ENCODE results near the gene PDE6A. TPM values are rescaled to one million over a fixed set of nuclear protein-coding genes. Genes with fewer than 3 reads are reported as not detected.

The PDE6A gene
- total and polyA plus RNA-seq, 2 experiments from 2014 or later = 3.6 to 3.9 TPM

DNA sequence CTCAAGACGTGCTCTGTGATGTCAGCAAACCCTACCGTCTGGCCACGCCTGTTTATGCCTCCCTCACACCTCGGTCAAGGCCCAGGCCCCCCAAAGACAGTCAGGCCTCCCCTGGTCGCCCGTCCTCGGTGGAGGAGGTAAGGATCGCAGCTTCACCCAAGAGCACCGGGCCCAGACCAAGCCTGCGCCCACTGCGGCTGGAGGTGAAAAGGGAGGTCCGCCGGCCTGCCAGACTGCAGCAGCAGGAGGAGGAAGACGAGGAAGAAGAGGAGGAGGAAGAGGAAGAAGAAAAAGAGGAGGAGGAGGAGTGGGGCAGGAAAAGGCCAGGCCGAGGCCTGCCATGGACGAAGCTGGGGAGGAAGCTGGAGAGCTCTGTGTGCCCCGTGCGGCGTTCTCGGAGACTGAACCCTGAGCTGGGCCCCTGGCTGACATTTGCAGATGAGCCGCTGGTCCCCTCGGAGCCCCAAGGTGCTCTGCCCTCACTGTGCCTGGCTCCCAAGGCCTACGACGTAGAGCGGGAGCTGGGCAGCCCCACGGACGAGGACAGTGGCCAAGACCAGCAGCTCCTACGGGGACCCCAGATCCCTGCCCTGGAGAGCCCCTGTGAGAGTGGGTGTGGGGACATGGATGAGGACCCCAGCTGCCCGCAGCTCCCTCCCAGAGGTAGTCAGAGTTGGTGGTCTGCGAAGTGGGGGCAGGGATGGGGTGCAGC, 111.3 kb downstream of the PDE6A start:
- no peaks in the 10 kb centered on the region for H3K79me2 ChIP-seq
- TF ChIP-seq EZH2 (IDR thresholded peaks at IDR 0.05; ENCODE audit: borderline replicate concordance) (no peak), EZH2phosphoT487 (IDR thresholded peaks at IDR 0.05; ENCODE audit: low read depth, severe bottlenecking, unreplicated experiment) (no peak)
- TF ChIP-seq, protein P1, sequence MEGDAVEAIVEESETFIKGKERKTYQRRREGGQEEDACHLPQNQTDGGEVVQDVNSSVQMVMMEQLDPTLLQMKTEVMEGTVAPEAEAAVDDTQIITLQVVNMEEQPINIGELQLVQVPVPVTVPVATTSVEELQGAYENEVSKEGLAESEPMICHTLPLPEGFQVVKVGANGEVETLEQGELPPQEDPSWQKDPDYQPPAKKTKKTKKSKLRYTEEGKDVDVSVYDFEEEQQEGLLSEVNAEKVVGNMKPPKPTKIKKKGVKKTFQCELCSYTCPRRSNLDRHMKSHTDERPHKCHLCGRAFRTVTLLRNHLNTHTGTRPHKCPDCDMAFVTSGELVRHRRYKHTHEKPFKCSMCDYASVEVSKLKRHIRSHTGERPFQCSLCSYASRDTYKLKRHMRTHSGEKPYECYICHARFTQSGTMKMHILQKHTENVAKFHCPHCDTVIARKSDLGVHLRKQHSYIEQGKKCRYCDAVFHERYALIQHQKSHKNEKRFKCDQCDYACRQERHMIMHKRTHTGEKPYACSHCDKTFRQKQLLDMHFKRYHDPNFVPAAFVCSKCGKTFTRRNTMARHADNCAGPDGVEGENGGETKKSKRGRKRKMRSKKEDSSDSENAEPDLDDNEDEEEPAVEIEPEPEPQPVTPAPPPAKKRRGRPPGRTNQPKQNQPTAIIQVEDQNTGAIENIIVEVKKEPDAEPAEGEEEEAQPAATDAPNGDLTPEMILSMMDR (IDR thresholded peaks at IDR 0.05; ENCODE audit: poor library complexity) = no peak
- H3K4me1 ChIP-seq (ENCODE audit: insufficient read depth) = peaks cover 2% of the 10 kb centered on the region
- 94% methylated on average over 30 of the region's 30 CpGs for WGBS (ENCODE audit: low lambda C conversion rate, missing lambda C conversion rate)
- no peaks in the 10 kb centered on the region for H3K9me3 ChIP-seq (ENCODE audit: low read depth)
- H4K20me1 ChIP-seq (ENCODE audit: insufficient read depth, poor library complexity, severe bottlenecking) = no peaks in the 10 kb centered on the region
- H3K27me3 ChIP-seq = no peaks in the 10 kb centered on the region
- H2AFZ ChIP-seq = no peak overlapping the region
- no peaks in the 10 kb centered on the region for H3K36me3 ChIP-seq (replicated peaks; ENCODE audit: insufficient read depth, low read depth)
- no peak overlapping the region for H3K4me2 ChIP-seq
- no peak for DNase-seq (ENCODE audit: low spot score)
- no peak overlapping the region for H3K27ac ChIP-seq
- no peak overlapping the region for H3K4me3 ChIP-seq
- no peaks in the 10 kb centered on the region for H3K9me2 ChIP-seq (replicated peaks; ENCODE audit: insufficient read depth)

GRCh38 chr5:149832636-149833035, 112.0 kb downstream of the PDE6A start:
- no peak overlapping the region for H3K4me2 ChIP-seq
- 97% methylated on average over 11 of the region's 12 CpGs for WGBS (ENCODE audit: low lambda C conversion rate, missing lambda C conversion rate)
- no peaks in the 10 kb centered on the region for H3K36me3 ChIP-seq (replicated peaks; ENCODE audit: insufficient read depth, low read depth)

DNA sequence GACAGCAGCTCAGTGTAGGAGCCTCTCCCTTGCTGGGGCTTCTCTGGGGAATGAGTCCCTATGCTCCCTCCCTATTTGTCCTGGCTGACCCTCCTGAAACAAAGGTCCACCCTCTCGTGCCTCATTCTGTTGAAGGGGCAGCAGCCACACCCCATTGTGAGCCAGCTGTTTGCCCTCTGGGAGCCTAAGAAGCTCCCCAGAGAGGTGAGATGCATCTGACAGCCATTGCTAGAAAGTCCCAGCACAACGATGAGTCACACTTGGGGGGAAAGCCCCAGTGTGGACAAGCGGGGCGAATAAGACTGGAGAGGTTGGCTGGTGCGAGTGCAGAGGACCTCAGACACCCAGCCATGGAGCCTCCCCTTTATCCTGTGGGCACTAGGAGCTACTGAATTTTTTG, 113.1 kb downstream of the PDE6A start:
- H3K27ac ChIP-seq = no peak overlapping the region
- 85% methylated on average over 5 of the region's 5 CpGs for WGBS (ENCODE audit: low lambda C conversion rate, missing lambda C conversion rate)

More at GRCh38 chr5:149832636-149833035, 112.0 kb downstream of the PDE6A start:
- Histone ChIP-seq H2AFZ (no peak overlapping the region), H3K9me2 (replicated peaks; ENCODE audit: insufficient read depth) (no peaks in the 10 kb centered on the region), H3K27ac (no peak overlapping the region), H3K4me1 (ENCODE audit: insufficient read depth) (no peaks in the 10 kb centered on the region), H3K9me3 (ENCODE audit: low read depth) (no peaks in the 10 kb centered on the region), H3K27me3 (no peaks in the 10 kb centered on the region), H4K20me1 (ENCODE audit: insufficient read depth, poor library complexity, severe bottlenecking) (no peaks in the 10 kb centered on the region), H3K79me2 (no peaks in the 10 kb centered on the region), H3K4me3 (no peak overlapping the region)
- no peak for TF ChIP-seq EZH2 (IDR thresholded peaks at IDR 0.05; ENCODE audit: borderline replicate concordance)
- TF ChIP-seq, protein P1 (IDR thresholded peaks at IDR 0.05; ENCODE audit: poor library complexity) = no peak
- no peak for DNase-seq (ENCODE audit: low spot score)

More for the DNA sequence above, 113.1 kb downstream of the PDE6A start:
- Histone ChIP-seq H2AFZ (no peak overlapping the region), H3K9me3 (ENCODE audit: low read depth) (no peaks in the 10 kb centered on the region), H3K36me3 (replicated peaks; ENCODE audit: insufficient read depth, low read depth) (no peaks in the 10 kb centered on the region), H3K4me2 (no peak overlapping the region), H3K4me3 (no peak overlapping the region), H3K27me3 (no peaks in the 10 kb centered on the region), H3K79me2 (no peaks in the 10 kb centered on the region), H3K9me2 (replicated peaks; ENCODE audit: insufficient read depth) (no peaks in the 10 kb centered on the region), H3K4me1 (ENCODE audit: insufficient read depth) (no peaks in the 10 kb centered on the region), H4K20me1 (ENCODE audit: insufficient read depth, poor library complexity, severe bottlenecking) (no peaks in the 10 kb centered on the region)
- peak; percentile 34 for DNase-seq (ENCODE audit: low spot score)
- TF ChIP-seq, protein P1 (IDR thresholded peaks at IDR 0.05; ENCODE audit: poor library complexity) = no peak
- TF ChIP-seq EZH2 (IDR thresholded peaks at IDR 0.05; ENCODE audit: borderline replicate concordance) (no peak), EZH2phosphoT487 (IDR thresholded peaks at IDR 0.05; ENCODE audit: low read depth, severe bottlenecking, unreplicated experiment) (no peak)

Measured in hepatocyte (in vitro differentiated cells).